Aorta (tissue), 5 donors: Measurements from ENCODE around the gene TUBD1. TPM values are rescaled to one million over a fixed set of nuclear protein-coding genes. Genes with fewer than 3 reads are reported as not detected.
"Not testable (repeated sequence)": the region's sequence is repeated elsewhere in the genome, so short reads cannot be mapped to it uniquely, and the experiment has no call there.

Experiments used
- ATAC-seq: fragments of 200-7000 bp; cut with Tn5 transposase; one replicate; pipeline ENCODE4 v1.9.1; 2022; ENCODE audit warnings: moderate library complexity; ENCODE audit not compliant: low FRiP score
- DNase-seq, 2 donors: peaks; one replicate each; pipeline ENCODE4 v3.0.0-alpha.2; 2020
- H3K27ac ChIP-seq, 2 donors: one replicate each; pipeline ENCODE4 v1.5.1; 2013; ENCODE audit warnings: low read length in 2 of 2, mild to moderate bottlenecking in 2 of 2, moderate library complexity in 2 of 2, control low read depth in 1 of 2, inconsistent platforms in 1 of 2, low read depth in 1 of 2
- H3K27me3 ChIP-seq, 2 donors: one replicate each; pipeline ENCODE4 v1.6.1; 2013; ENCODE audit warnings: control low read depth in 1 of 2, low read length in 1 of 2, mild to moderate bottlenecking in 1 of 2, moderate library complexity in 1 of 2; ENCODE audit not compliant: insufficient read depth in 2 of 2, control insufficient read depth in 1 of 2
- H3K36me3 ChIP-seq, 2 donors: one replicate each; pipeline ENCODE4 v1.6.1; 2013; ENCODE audit warnings: control low read depth in 1 of 2, low read length in 1 of 2, mild to moderate bottlenecking in 1 of 2; ENCODE audit not compliant: insufficient read depth in 2 of 2, control insufficient read depth in 1 of 2
- H3K4me1 ChIP-seq, 2 donors: one replicate each; pipeline ENCODE4 v1.6.1; 2013; ENCODE audit warnings: low read length in 2 of 2, control low read depth in 1 of 2, mild to moderate bottlenecking in 1 of 2, moderate library complexity in 1 of 2; ENCODE audit not compliant: insufficient read depth in 2 of 2, control insufficient read depth in 1 of 2
- H3K4me3 ChIP-seq, 2 donors: one replicate each; pipeline ENCODE4 v1.5.1; 2013; ENCODE audit warnings: low read length in 2 of 2, control low read depth in 1 of 2, mild to moderate bottlenecking in 1 of 2
- H3K9me3 ChIP-seq: one replicate; pipeline ENCODE4 v1.6.1; 2013; ENCODE audit warnings: mild to moderate bottlenecking, low read length; ENCODE audit not compliant: control insufficient read depth
- WGBS, 2 donors: extraction: QIAGEN DNeasy Blood & Tissue Kit; methylation state at CpG; one replicate each; pipeline ENCODE4 v1.1.7; 2013; 5-methylcytosine and 5-hydroxymethylcytosine counted together
- intact Hi-C, 2 donors: fragments of 100-400 bp; cut with DNase I; formaldehyde crosslinking; loops; one replicate each; pipeline versions ENCODE4 v1.14.2 to v1.15.0; 2022
- polyA plus RNA-seq, 2 donors: library from polyadenylated mRNA; stranded (reverse); fragments of 200-250 nt; gene quantifications; one replicate each; pipeline ENCODE4 v1.2.3, GENCODE V29; 2013
- total RNA-seq, 2 donors: library from RNA; stranded (reverse); fragmentation: NEBNext Ultra II Directional; extraction: Animal tissue kit (Norgen Biotek cat#: 25700); gene quantifications; one replicate each; pipeline ENCODE4 v1.2.1, GENCODE V29; 2021
- donor health status: healthy with polysubstance abuse.
- donor health status: Bipolar disorder and iron deficiency.
- donor health status: DM: no; HTN: no; CAD: no.
- donor health status: DM: no; HTN: no; CAD: no.
- donor health status: DM: yes; HTN: yes; CAD: no.

The TUBD1 gene
- total and polyA plus RNA-seq, 4 donors, result 6.6 to 12.0 (median 8.9) TPM

DNA sequence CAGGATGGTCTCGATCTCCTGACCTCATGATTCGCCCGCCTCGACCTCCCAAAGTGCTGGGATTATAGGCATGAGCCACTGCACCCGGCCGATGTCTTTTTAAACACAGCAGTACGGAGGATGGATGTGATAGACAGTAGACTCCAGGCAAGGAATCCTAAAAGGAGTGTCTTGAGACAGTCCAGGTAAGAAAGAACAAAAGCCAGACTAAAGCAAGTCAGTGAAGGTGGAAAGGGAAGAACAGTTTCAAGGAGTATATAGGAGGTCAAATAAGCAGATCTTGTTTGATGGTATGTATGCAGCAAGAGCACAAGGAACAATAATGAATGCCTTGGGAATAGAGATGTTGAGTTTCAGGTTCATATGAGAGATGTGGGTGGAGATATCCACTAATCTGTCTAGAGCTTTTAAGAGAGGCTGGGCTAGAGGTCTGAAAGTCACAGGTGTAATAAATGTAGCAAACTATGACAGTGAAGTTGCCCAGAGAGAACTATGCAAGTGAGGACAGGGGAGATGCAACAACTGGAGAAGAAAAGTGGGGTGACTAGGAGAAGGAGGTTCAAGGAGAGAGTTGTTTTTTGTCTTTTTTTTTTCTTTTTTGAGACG is 4.5 kb downstream of the TUBD1 start:
- Histone ChIP-seq H3K4me3 (no peak overlapping the region), H3K27me3 (peaks cover 0 to 1% of the 10 kb centered on the region in 2 donors), H3K4me1 (peaks cover 0 to 3% of the 10 kb centered on the region in 2 donors), H3K9me3 (no peaks in the 10 kb centered on the region), H3K27ac (no peak overlapping the region), H3K36me3 (peaks cover 0 to 3% of the 10 kb centered on the region in 2 donors)
- DNase-seq (peak in 1 of 2 donors; percentile 39), ATAC-seq (no peak)
- intact Hi-C loops, result no loop called here
- WGBS, 2 donors, result 93 to 97% methylated on average over 8 of the region's 8 CpGs

DNA sequence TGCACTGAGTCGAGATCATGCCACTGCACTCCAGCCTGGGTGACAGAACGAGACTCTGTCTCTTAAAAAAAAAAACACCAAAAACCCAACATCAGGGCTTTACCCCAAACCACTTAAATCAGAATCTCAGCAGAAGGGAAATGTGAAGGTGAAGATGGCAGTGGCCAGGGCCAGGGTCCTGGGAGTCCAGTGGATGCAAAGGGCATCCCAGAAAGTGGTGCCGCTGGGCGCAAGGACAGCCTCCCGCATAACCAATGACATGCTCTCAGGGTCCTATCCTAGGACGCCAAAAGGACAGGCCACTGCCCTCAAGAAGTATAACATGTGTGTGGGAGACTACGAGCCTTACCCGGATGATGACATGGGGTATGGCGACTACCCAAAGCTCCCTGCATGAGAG is 7.9 kb downstream of the TUBD1 start:
- no peak for ATAC-seq
- intact Hi-C loops, result no loop called here

DNA sequence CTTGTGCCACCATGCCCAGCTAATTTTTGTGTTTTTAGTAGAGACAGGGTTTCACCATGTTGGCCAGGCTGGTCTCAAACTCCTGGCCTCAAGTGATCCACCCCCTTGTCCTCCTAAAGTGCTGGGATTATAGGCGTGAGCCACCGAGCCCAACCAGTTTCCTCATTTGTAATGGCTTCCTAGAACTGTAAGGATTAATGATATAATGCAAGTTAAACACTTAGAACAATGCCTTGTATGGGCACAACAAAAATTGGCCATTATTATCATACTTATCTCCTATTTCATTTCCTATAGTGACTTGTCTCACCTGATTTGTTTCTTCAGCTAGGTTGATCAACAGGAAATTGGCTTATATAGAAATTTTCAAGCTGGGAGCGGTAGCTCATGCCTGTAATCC is 14.1 kb downstream of the TUBD1 start:
- Histone ChIP-seq H3K9me3 (no peaks in the 10 kb centered on the region), H3K36me3 (peaks cover 2 to 4% of the 10 kb centered on the region in 2 donors), H3K4me3 (no peak overlapping the region), H3K27me3 (no peaks in the 10 kb centered on the region), H3K4me1 (no peaks in the 10 kb centered on the region), H3K27ac (no peak overlapping the region)
- intact Hi-C loops, result no loop called here
- ATAC-seq (no peak), DNase-seq (peak in 1 of 2 donors; percentile 35)
- WGBS, 2 donors, result 82 to 86% methylated on average over 3 of the region's 3 CpGs

More for the DNA sequence above, 7.9 kb downstream of the TUBD1 start:
- Histone ChIP-seq H3K4me3 (no peak overlapping the region), H3K27ac (no peak overlapping the region), H3K4me1 (no peaks in the 10 kb centered on the region), H3K27me3 (no peaks in the 10 kb centered on the region), H3K9me3 (no peaks in the 10 kb centered on the region), H3K36me3 (peaks cover 0 to 3% of the 10 kb centered on the region in 2 donors)
- 96% methylated on average over 9 of the region's 9 CpGs for WGBS, 2 donors
- DNase-seq, result peak in 1 of 2 donors; percentile 57

DNA sequence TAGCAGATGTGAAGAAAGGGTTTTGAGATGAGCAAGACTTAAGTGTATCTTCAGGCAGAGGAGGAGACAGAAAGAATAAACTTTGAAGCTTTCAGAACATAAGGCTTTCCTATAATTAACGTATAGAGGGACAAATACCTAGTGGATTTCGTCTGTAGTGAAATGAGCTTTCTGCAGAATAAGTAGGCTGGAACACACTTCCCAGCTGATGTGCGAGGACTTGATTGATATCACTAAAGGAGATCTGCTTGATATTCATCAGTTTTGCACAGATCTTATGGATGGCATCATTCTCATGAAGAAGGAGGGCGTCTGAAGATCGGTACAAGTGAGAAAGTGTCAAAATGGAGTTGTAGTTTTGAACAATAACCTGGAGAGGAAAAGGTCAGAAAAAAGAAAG is 14.8 kb downstream of the TUBD1 start:
- intact Hi-C loops, result no loop called here
- ATAC-seq (no peak), DNase-seq (no peak)
- no peak overlapping the region for H3K27ac ChIP-seq
- peaks cover 2 to 4% of the 10 kb centered on the region in 2 donors for H3K36me3 ChIP-seq
- H3K4me3 ChIP-seq, result no peak overlapping the region
- H3K4me1 ChIP-seq, result no peaks in the 10 kb centered on the region
- H3K9me3 ChIP-seq, result no peaks in the 10 kb centered on the region
- no peaks in the 10 kb centered on the region for H3K27me3 ChIP-seq
- WGBS, 2 donors, result 88 to 90% methylated on average over 5 of the region's 5 CpGs

DNA sequence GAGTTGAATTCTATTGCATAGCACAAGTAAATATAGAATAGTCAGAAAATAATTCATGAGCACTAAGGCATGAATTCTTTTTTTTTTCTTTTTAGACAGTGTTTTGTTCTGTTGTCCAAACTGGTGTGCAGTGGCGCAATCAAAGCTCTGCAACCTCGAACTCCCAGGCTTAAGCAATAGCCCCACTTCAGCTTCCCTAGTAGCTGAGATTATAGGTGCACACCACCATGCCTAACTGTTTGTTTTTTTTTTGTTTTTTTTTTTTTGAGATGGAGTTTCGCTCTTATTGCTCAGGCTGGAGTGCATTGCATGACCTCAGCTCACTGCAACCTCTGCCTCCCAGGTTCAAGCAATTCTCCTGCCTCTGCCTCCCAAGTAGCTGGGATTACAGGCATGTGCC is 16.6 kb downstream of the TUBD1 start:
- DNase-seq (no peak), ATAC-seq (no peak)
- WGBS, 2 donors, result 93 to 95% methylated on average over 3 of the region's 3 CpGs
- intact Hi-C loops, result no loop called here
- no peaks in the 10 kb centered on the region for H3K4me1 ChIP-seq
- no peak overlapping the region for H3K27ac ChIP-seq
- no peak overlapping the region for H3K4me3 ChIP-seq
- no peaks in the 10 kb centered on the region for H3K27me3 ChIP-seq
- no peaks in the 10 kb centered on the region for H3K9me3 ChIP-seq
- H3K36me3 ChIP-seq, result peaks cover 2 to 4% of the 10 kb centered on the region in 2 donors

DNA sequence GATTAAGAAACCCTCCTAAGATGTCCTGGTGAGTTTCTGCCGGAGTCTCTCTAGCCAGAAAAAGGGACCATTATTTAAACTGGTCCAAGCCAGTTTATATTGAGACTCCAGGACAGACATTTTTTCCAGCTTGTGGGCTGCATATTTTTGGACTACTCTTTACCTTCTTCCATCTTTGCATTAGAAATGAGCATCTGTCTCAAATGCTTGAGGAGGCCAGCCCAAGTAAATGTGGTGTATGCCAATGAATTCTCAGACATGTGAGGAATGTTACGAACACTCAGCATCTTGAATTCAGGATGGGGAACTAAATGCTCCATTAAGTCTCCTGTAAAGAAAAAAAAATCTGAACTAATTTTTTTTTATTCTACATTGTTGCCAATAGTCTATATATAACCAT is 18.4 kb downstream of the TUBD1 start:
- intact Hi-C loops, result no loop called here
- Histone ChIP-seq H3K36me3 (peaks cover 2 to 4% of the 10 kb centered on the region in 2 donors), H3K4me1 (no peaks in the 10 kb centered on the region), H3K4me3 (no peak overlapping the region), H3K27me3 (no peaks in the 10 kb centered on the region), H3K27ac (no peak overlapping the region), H3K9me3 (no peaks in the 10 kb centered on the region)
- ATAC-seq (no peak), DNase-seq (no peak)
- WGBS, 2 donors, result 15 to 37% methylated on average over 2 of the region's 2 CpGs

DNA sequence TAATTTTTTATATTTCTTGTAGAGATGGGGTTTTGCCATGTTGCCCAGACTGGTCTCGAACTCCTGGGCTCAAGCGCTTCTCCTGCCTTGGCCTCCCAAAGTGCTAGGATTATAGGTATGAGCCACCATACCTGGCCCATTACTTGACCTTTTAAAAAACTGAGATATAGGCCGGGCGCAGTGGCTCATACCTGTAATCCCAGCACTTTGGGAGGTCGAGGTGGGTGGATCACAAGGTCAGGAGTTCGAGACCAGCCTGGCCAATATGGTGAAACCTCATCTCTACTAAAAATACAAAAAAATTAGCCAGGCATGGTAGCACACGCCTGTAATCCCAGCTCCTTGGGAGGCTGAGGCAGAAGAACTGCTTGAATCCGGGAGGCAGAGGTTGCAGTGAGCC is 19.3 kb downstream of the TUBD1 start:
- intact Hi-C loops, H3K27ac ChIP-seq, H3K36me3 ChIP-seq, ATAC-seq, H3K27me3 ChIP-seq, H3K4me3 ChIP-seq, H3K4me1 ChIP-seq, H3K9me3 ChIP-seq: not testable (repeated sequence)
- peak in 1 of 2 donors; percentile 16 for DNase-seq
- WGBS, 2 donors, result 96 to 97% methylated on average over 8 of the region's 8 CpGs

DNA sequence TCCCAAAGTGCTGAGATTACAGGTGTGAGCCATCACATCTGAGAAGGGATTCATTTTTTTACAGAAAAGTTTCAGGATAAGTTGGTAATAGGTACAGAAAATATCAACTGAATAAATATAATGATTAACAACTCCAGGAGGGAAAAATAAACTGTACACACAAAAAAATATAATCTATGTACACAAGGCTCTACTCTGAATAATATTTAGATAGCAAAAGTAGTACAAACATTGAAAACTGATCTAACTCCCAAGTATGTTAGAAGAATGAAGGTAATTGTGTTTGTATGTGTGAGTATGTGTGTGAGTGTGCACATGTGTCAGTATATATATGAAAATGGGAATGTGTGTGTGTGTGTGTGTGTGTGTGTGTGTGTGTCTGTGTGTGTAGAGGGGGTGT is 20.4 kb downstream of the TUBD1 start:
- DNase-seq, result no peak
- H3K36me3 ChIP-seq, result peaks cover 0 to 2% of the 10 kb centered on the region in 2 donors
- ATAC-seq, result no peak
- H3K4me1 ChIP-seq, result no peaks in the 10 kb centered on the region
- no peaks in the 10 kb centered on the region for H3K9me3 ChIP-seq
- no peak overlapping the region for H3K27ac ChIP-seq
- H3K4me3 ChIP-seq, result no peak overlapping the region
- intact Hi-C loops, result no loop called here
- no peaks in the 10 kb centered on the region for H3K27me3 ChIP-seq

DNA sequence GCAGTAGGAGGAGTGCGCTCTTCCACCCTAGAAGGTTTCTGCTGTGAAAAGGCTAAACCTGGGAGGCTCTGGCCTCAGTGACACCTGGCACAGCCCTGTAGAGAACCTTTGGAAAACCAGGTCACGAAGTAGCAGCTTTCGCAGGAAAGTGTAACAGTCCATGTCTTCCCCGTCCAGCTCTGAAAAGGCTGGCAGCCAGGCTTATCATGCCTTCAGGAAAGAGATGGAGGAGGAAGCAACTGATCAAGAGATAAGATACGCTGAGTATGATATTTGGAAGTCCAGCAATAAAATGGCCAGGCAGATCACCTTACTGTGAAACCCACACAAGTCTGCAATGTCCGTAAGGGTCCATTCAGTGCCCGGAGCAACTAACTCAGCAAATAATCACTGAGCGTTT is 22.3 kb downstream of the TUBD1 start:
- no peak overlapping the region for H3K27ac ChIP-seq
- no peaks in the 10 kb centered on the region for H3K4me1 ChIP-seq
- intact Hi-C loops, result no loop called here
- no peaks in the 10 kb centered on the region for H3K27me3 ChIP-seq
- 90 to 91% methylated on average over 8 of the region's 8 CpGs for WGBS, 2 donors
- H3K4me3 ChIP-seq, result no peak overlapping the region
- no peaks in the 10 kb centered on the region for H3K36me3 ChIP-seq
- DNase-seq, result peak in 1 of 2 donors; percentile 40
- H3K9me3 ChIP-seq, result no peaks in the 10 kb centered on the region
- ATAC-seq, result no peak
